Right atrium auricular region (tissue), 2 donors: Measurements from ENCODE around the gene CPED1. TPM values are rescaled to one million over a fixed set of nuclear protein-coding genes. Genes with fewer than 3 reads are reported as not detected.

Experiments used
- DNase-seq: peaks from one replicate; pipeline ENCODE4 v3.0.0-alpha.2; 2019; ENCODE audit warnings: low spot score
- H3K27ac ChIP-seq, 2 donors: fragments of 200-600 bp; sonication (generic); 1 replicate in 1 of 2; 2 replicates in 1 of 2; pipeline ENCODE4 v1.5.1; 2016 to 2019
- H3K27me3 ChIP-seq, 2 donors: fragments of 200-600 bp; sonication (generic); one replicate each; pipeline versions ENCODE4 v1.5.1 to v1.6.0; 2017 to 2019
- H3K36me3 ChIP-seq: fragments of 200-600 bp; sonication (generic); one replicate; pipeline ENCODE4 v1.5.1; 2016
- H3K4me1 ChIP-seq, 2 donors: fragments of 200-600 bp; sonication (generic); one replicate each; pipeline versions ENCODE4 v1.5.1 to v1.6.0; 2017 to 2019
- H3K4me3 ChIP-seq, 2 donors: fragments of 200-600 bp; sonication (generic); 1 replicate in 1 of 2; 2 replicates in 1 of 2; pipeline ENCODE4 v1.5.1; 2017 to 2019; ENCODE audit warnings: mild to moderate bottlenecking in 1 of 2, moderate library complexity in 1 of 2
- H3K9me3 ChIP-seq, 2 donors: fragments of 200-600 bp; sonication (generic); one replicate each; pipeline ENCODE4 v1.5.1; 2019
- total RNA-seq, 2 donors: library from RNA; depleted of rRNA; stranded (reverse); fragments of >200 nt; gene quantifications; one replicate each; pipeline ENCODE4 v1.1.0, GENCODE V29; 2016
- TF ChIP-seq, protein P1 (sequence below), 2 donors: fragments of 200-600 bp; sonication (generic); IDR thresholded peaks; one replicate each; pipeline ENCODE4 v1.5.1; 2019; ENCODE audit warnings: antibody characterized with exemption in 2 of 2

Gene CPED1
- total RNA-seq, 2 donors from 2014 or later: 13.8 to 19.0 TPM

DNA sequence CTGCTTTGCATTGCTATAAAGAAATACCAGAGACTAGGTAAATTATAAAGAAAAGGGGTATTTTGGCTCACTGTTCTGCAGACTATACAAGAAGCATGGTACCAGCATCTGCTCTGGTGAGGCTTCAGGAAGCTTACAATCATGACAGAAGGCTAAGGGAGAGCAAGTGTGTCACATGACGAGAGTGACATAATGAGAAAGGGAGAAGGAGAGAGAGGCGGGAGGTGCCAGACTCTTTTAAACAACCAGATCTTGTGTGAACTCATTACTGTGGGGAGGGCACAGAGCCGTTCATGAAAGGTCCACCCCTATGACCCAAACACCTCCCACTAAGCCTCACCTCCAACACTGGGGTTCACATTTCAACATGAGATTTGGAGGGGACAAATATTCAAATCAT, 281.3 kb downstream of the CPED1 start:
- H3K4me1 ChIP-seq: no peaks in the 10 kb centered on the region
- peaks cover 25% of the 10 kb centered on the region for H3K36me3 ChIP-seq
- H3K27ac ChIP-seq: no peak overlapping the region
- H3K27me3 ChIP-seq: no peaks in the 10 kb centered on the region
- TF ChIP-seq, protein P1, sequence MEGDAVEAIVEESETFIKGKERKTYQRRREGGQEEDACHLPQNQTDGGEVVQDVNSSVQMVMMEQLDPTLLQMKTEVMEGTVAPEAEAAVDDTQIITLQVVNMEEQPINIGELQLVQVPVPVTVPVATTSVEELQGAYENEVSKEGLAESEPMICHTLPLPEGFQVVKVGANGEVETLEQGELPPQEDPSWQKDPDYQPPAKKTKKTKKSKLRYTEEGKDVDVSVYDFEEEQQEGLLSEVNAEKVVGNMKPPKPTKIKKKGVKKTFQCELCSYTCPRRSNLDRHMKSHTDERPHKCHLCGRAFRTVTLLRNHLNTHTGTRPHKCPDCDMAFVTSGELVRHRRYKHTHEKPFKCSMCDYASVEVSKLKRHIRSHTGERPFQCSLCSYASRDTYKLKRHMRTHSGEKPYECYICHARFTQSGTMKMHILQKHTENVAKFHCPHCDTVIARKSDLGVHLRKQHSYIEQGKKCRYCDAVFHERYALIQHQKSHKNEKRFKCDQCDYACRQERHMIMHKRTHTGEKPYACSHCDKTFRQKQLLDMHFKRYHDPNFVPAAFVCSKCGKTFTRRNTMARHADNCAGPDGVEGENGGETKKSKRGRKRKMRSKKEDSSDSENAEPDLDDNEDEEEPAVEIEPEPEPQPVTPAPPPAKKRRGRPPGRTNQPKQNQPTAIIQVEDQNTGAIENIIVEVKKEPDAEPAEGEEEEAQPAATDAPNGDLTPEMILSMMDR (IDR thresholded peaks at IDR 0.05): no peak
- no peaks in the 10 kb centered on the region for H3K9me3 ChIP-seq
- DNase-seq: no peak
- no peak overlapping the region for H3K4me3 ChIP-seq

GRCh38 chr7:121271098-121271497, 282.6 kb downstream of the CPED1 start:
- H3K27me3 ChIP-seq: no peaks in the 10 kb centered on the region
- TF ChIP-seq, protein P1 (IDR thresholded peaks at IDR 0.05): no peak
- no peak for DNase-seq
- H3K36me3 ChIP-seq: peaks cover 22% of the 10 kb centered on the region
- no peaks in the 10 kb centered on the region for H3K9me3 ChIP-seq
- no peak overlapping the region for H3K4me3 ChIP-seq
- no peak overlapping the region for H3K27ac ChIP-seq
- H3K4me1 ChIP-seq: no peaks in the 10 kb centered on the region

DNA sequence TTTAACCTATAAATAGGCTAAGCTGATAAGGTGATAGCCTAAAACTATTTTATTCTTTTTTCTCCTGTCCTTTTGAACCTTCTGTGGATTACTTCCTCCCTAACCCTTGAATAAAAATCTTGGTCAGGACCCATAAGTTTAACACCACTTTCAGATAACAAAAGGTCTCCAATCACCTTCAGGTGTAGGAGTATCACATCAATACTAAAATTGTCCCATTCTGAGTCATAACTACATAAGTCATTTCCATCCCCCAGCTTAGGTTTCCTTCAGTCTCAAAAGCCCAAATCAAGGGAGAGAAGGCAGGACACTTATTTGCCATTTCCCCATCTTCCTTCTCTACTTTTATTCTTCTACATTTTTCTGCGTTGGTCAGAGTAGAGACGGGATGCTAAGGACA, 283.4 kb downstream of the CPED1 start:
- H3K4me3 ChIP-seq: no peak overlapping the region
- no peaks in the 10 kb centered on the region for H3K4me1 ChIP-seq
- no peaks in the 10 kb centered on the region for H3K9me3 ChIP-seq
- H3K27me3 ChIP-seq: no peaks in the 10 kb centered on the region
- TF ChIP-seq, protein P1 (IDR thresholded peaks at IDR 0.05): no peak
- peaks cover 14% of the 10 kb centered on the region for H3K36me3 ChIP-seq
- DNase-seq: no peak
- H3K27ac ChIP-seq: no peak overlapping the region

- H3K27ac ChIP-seq: no peak overlapping the region
- H3K4me3 ChIP-seq: no peak overlapping the region
- TF ChIP-seq, protein P1 (IDR thresholded peaks at IDR 0.05): no peak
- peaks cover 9% of the 10 kb centered on the region for H3K36me3 ChIP-seq
- no peaks in the 10 kb centered on the region for H3K9me3 ChIP-seq
- DNase-seq: no peak
- H3K4me1 ChIP-seq: no peaks in the 10 kb centered on the region
- no peaks in the 10 kb centered on the region for H3K27me3 ChIP-seq
Measured at GRCh38 chr7:121272676-121273075, 284.2 kb downstream of the CPED1 start.

GRCh38 chr7:121273467-121274167, 285.1 kb downstream of the CPED1 start:
- DNase-seq: no peak
- Histone ChIP-seq H3K9me3 (no peaks in the 10 kb centered on the region), H3K36me3 (no peaks in the 10 kb centered on the region), H3K27ac (no peak overlapping the region), H3K4me1 (no peaks in the 10 kb centered on the region), H3K4me3 (no peak overlapping the region), H3K27me3 (no peaks in the 10 kb centered on the region)
- TF ChIP-seq, protein P1 (IDR thresholded peaks at IDR 0.05): no peak

DNA sequence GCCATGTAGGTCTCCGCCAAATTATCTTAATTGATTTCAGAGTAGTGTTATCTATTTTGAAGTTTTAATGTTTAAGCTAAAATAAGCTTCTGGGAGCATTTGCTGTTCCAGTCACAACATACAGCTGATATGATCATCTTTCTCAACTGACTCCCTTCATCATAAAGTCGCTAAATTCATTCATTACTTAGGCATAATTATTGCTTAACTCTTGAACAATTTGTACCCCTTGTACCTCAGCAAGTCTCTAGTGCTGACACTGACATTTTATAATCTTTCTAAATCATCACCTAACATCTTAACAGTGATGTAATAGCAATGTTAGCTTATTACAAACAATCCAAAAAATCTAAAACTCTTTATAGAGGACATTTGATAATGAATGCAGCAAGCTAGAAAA, 286.0 kb downstream of the CPED1 start:
- Histone ChIP-seq H3K27me3 (no peaks in the 10 kb centered on the region), H3K27ac (no peak overlapping the region), H3K4me3 (no peak overlapping the region), H3K4me1 (no peaks in the 10 kb centered on the region), H3K9me3 (no peaks in the 10 kb centered on the region), H3K36me3 (no peaks in the 10 kb centered on the region)
- no peak for DNase-seq
- TF ChIP-seq, protein P1 (IDR thresholded peaks at IDR 0.05): no peak
